ENCODE data around the gene PPARG. TPM values are rescaled to one million over a fixed set of nuclear protein-coding genes. Genes with fewer than 3 reads are reported as not detected.

PPARG gene
- total and polyA plus RNA-seq, 4 donors, result 5.2 to 15.7 (median 7.0) TPM

DNA sequence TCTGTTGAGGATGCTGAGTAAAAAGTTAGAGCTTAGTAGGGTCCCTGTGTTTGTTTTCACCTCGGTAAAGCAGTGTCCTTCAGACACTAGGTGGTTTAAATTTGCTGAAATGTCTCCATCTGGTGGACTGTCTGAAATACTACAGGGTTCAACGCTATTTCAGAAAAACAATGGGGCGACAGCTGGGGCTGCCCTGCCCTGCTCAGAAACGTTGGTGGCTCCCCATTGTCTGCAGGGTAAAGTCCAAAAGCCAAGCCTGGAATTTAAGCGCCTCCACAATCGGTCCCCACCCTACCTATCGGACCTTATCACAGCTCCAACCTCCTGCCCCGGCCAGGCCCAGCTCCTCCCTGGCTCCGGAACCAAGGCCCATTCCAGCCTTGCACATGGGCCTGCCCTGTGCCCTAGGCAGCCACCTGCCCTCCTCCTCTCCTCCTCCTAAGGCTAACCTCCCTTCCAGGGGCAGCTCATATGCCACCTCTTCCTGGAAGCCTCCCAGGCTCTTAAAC, 191.1 kb downstream of the PPARG start:
- H3K9ac ChIP-seq (ENCODE audit: low read depth in 1 of 2, low read length in 2 of 2), result no peak overlapping the region
- TF ChIP-seq REST (IDR thresholded peaks at IDR 0.05) (no peak), RAD21 (IDR thresholded peaks at IDR 0.05) (peak; percentile 92 to 94), CTCF (IDR thresholded peaks at IDR 0.05; ENCODE audit: low read depth, low read length, missing input control) (peak; percentile 79), YY1 (IDR thresholded peaks at IDR 0.05) (no peak)
- peaks cover 3 to 28% (median 16%) of the 10 kb centered on the region in 4 donors for H3K4me1 ChIP-seq (ENCODE audit: control insufficient read depth in 4 of 4, insufficient read depth in 4 of 4, low read length in 3 of 4)
- H3K27me3 ChIP-seq (ENCODE audit: control insufficient read depth in 4 of 4, insufficient read depth in 4 of 4, low read length in 3 of 4), result no peaks in the 10 kb centered on the region
- no peaks in the 10 kb centered on the region for H3K36me3 ChIP-seq (ENCODE audit: control insufficient read depth in 4 of 4, insufficient read depth in 3 of 4, low read depth in 1 of 4, low read length in 3 of 4)
- no peak overlapping the region for H3K4me3 ChIP-seq (ENCODE audit: low read depth in 1 of 3, low read length in 3 of 3)
- WGBS, result 21% methylated on average over 9 of the region's 9 CpGs
- H3K27ac ChIP-seq (ENCODE audit: low read depth in 1 of 2, low read length in 2 of 2), result no peak overlapping the region
- no peak for DNase-seq (ENCODE audit: low spot score)
- H3K9me3 ChIP-seq (ENCODE audit: control insufficient read depth in 4 of 4, low read length in 3 of 4), result no peaks in the 10 kb centered on the region

- H3K9ac ChIP-seq (ENCODE audit: low read depth in 1 of 2, low read length in 2 of 2), result peak overlapping the region in 1 of 2 donors; percentile 69
- H3K36me3 ChIP-seq (ENCODE audit: control insufficient read depth in 4 of 4, insufficient read depth in 3 of 4, low read depth in 1 of 4, low read length in 3 of 4), result no peaks in the 10 kb centered on the region
- 36% methylated on average over 1 of the region's 1 CpG for WGBS
- H3K4me1 ChIP-seq (ENCODE audit: control insufficient read depth in 4 of 4, insufficient read depth in 4 of 4, low read length in 3 of 4), result peaks cover 3 to 29% (median 22%) of the 10 kb centered on the region in 4 donors
- peak overlapping the region in 1 of 3 donors; percentile 70 for H3K4me3 ChIP-seq (ENCODE audit: low read depth in 1 of 3, low read length in 3 of 3)
- H3K27ac ChIP-seq (ENCODE audit: low read depth in 1 of 2, low read length in 2 of 2), result peak overlapping the region in 1 of 2 donors; percentile 61
- DNase-seq (ENCODE audit: low spot score), result no peak
- H3K27me3 ChIP-seq (ENCODE audit: control insufficient read depth in 4 of 4, insufficient read depth in 4 of 4, low read length in 3 of 4), result no peaks in the 10 kb centered on the region
- no peaks in the 10 kb centered on the region for H3K9me3 ChIP-seq (ENCODE audit: control insufficient read depth in 4 of 4, low read length in 3 of 4)
- TF ChIP-seq TAF1 (conservative IDR thresholded peaks at IDR 0.05) (no peak), YY1 (IDR thresholded peaks at IDR 0.05) (no peak), ATF3 (IDR thresholded peaks at IDR 0.05) (no peak), NR2F2 (IDR thresholded peaks at IDR 0.05) (no peak), HNF4G (IDR thresholded peaks at IDR 0.05) (no peak), CTCF (IDR thresholded peaks at IDR 0.05; ENCODE audit: low read depth, low read length, missing input control) (no peak), RAD21 (IDR thresholded peaks at IDR 0.05) (no peak), FOXA2 (IDR thresholded peaks at IDR 0.05) (no peak), ZBTB33 (IDR thresholded peaks at IDR 0.05) (no peak), EGR1 (IDR thresholded peaks at IDR 0.05; ENCODE audit: low read depth in 2 of 2) (no peak), REST (IDR thresholded peaks at IDR 0.05) (no peak)
Measured at GRCh38 chr3:12483410-12483809, 194.5 kb downstream of the PPARG start.
